GM21723 (cell line): ENCODE results near the gene SARNP.

Experiments
- ATAC-seq: cut with Tn5 transposase; IDR thresholded peaks from one replicate; pipeline ENCODE4 v1.9.1; 2021; ENCODE audit warnings: mild to moderate bottlenecking, moderate library complexity; ENCODE audit not compliant: unreplicated experiment

The SARNP gene

GRCh38 chr12:55713721-55714120 is 103.8 kb downstream of the SARNP start:
- no peak for ATAC-seq

GRCh38 chr12:55712700-55713415 is 104.7 kb downstream of the SARNP start:
- no peak for ATAC-seq

GRCh38 chr12:55711786-55712553 is 105.6 kb downstream of the SARNP start:
- ATAC-seq, result no peak

- no peak for ATAC-seq
These were observed 108.8 kb downstream of the SARNP start for GRCh38 chr12:55708695-55709233.

GRCh38 chr12:55707841-55708694 is 109.5 kb downstream of the SARNP start, which contains the start of gene ITGA7:
Gene ITGA7 (minus strand): TSS chr12:55707904. CDS start chr12:55707682, 222 bp downstream.
- ATAC-seq, result no peak
